ENCODE results near the gene KRTAP19-8. TPM values are rescaled to one million over a fixed set of nuclear protein-coding genes. Genes with fewer than 3 reads are reported as not detected.

Gene KRTAP19-8
- polyA plus RNA-seq, 2 of the 4 experiments (the other 2 are of a cell fraction), result not detected

GRCh38 chr21:31005019-31005418 lies 33.3 kb downstream of the KRTAP19-8 start:
- ChIA-PET POLR2A (no interaction called here), CTCF (no interaction called here)
- Histone ChIP-seq H3K4me2 (no peak overlapping the region), H3K27ac (no peak overlapping the region), H3K9me3 (no peaks in the 10 kb centered on the region), H3K4me3 (no peak overlapping the region), H3K4me1 (no peaks in the 10 kb centered on the region)
- no peak for FAIRE-seq
- WGBS (ENCODE audit: missing lambda C conversion rate), result 8% methylated on average over 5 of the region's 5 CpGs
- ATAC-seq, result no peak
- no peak for DNase-seq (ENCODE audit: low read depth in 1 of 2, low spot score in 1 of 2)
- no peak for TF ChIP-seq FOSL2 (IDR thresholded peaks at IDR 0.05)
- TF ChIP-seq FOSL2 (CRISPR knock-in tag; IDR thresholded peaks at IDR 0.05), result no peak
- no peak for TF ChIP-seq SREBF2 (IDR thresholded peaks at IDR 0.05)
- no peak for TF ChIP-seq EP300 (IDR thresholded peaks at IDR 0.05)
- TF ChIP-seq CEBPB (IDR thresholded peaks at IDR 0.05), result no peak
- TF ChIP-seq CBX8 (IDR thresholded peaks at IDR 0.05), result no peak
- no peak for TF ChIP-seq ZSCAN20 (CRISPR knock-in tag; IDR thresholded peaks at IDR 0.05)
- no peak for TF ChIP-seq RFX5 (IDR thresholded peaks at IDR 0.05)
- TF ChIP-seq CHD2 (IDR thresholded peaks at IDR 0.05; ENCODE audit: low read length, partially characterized antibody), result no peak

GRCh38 chr21:31003471-31003870 lies 34.8 kb downstream of the KRTAP19-8 start:
- DNase-seq (ENCODE audit: low read depth in 1 of 2, low spot score in 1 of 2) (no peak), FAIRE-seq (no peak), ATAC-seq (no peak)
- Histone ChIP-seq H3K4me2 (no peak overlapping the region), H3K9me3 (no peaks in the 10 kb centered on the region), H3K4me3 (no peak overlapping the region), H3K27ac (no peak overlapping the region), H3K4me1 (no peaks in the 10 kb centered on the region)
- WGBS (ENCODE audit: missing lambda C conversion rate), result 1% methylated on average over 10 of the region's 10 CpGs
- CTCF ChIA-PET, result interaction anchor here (0.9 kb wide), 1 partner anchor 84 kb away, joined by 3 read pairs; no protein-coding TSS in a partner anchor
- no peak for TF ChIP-seq ZC3H11A (IDR thresholded peaks at IDR 0.05)
- TF ChIP-seq FOXS1 (CRISPR knock-in tag; IDR thresholded peaks at IDR 0.05), result no peak
- no peak for TF ChIP-seq FOSB (CRISPR knock-in tag; IDR thresholded peaks at IDR 0.05)
- no peak for TF ChIP-seq TP53 (CRISPR knock-in tag; IDR thresholded peaks at IDR 0.05)
- TF ChIP-seq RAD21 (conservative IDR thresholded peaks at IDR 0.05 in 1 of 2, IDR thresholded peaks at IDR 0.05 in 1 of 2), result no peak
- no peak for TF ChIP-seq JUN (IDR thresholded peaks at IDR 0.05)
- POLR2A ChIA-PET, result no interaction called here

- Histone ChIP-seq H3K9me3 (no peaks in the 10 kb centered on the region), H3K4me1 (no peaks in the 10 kb centered on the region), H3K4me2 (no peak overlapping the region), H3K4me3 (no peak overlapping the region), H3K27ac (no peak overlapping the region)
- CTCF ChIA-PET, result interaction anchor here (0.6 kb wide), 1 partner anchor 452 kb away, joined by 5 read pairs; no protein-coding TSS in a partner anchor
- ATAC-seq, result no peak
- POLR2A ChIA-PET, result no interaction called here
- 3% methylated on average over 3 of the region's 3 CpGs for WGBS (ENCODE audit: missing lambda C conversion rate)
- FAIRE-seq, result no peak
- no peak for TF ChIP-seq ATOH8 (CRISPR knock-in tag; IDR thresholded peaks at IDR 0.05; ENCODE audit: low read depth)
- TF ChIP-seq ELK1 (IDR thresholded peaks at IDR 0.05; ENCODE audit: low read depth, low read length), result no peak
- no peak for TF ChIP-seq EHF (CRISPR knock-in tag; IDR thresholded peaks at IDR 0.05)
- TF ChIP-seq HOXA7 (CRISPR knock-in tag; IDR thresholded peaks at IDR 0.05), result no peak
- TF ChIP-seq KDM1A (IDR thresholded peaks at IDR 0.05; ENCODE audit: low read depth), result no peak
- no peak for TF ChIP-seq HEYL (CRISPR knock-in tag; IDR thresholded peaks at IDR 0.05)
- TF ChIP-seq FOSL2 (IDR thresholded peaks at IDR 0.05), result no peak
- TF ChIP-seq FOSL2 (CRISPR knock-in tag; IDR thresholded peaks at IDR 0.05), result no peak
- no peak for TF ChIP-seq TP53 (CRISPR knock-in tag; IDR thresholded peaks at IDR 0.05)
- TF ChIP-seq NFE2L2 (conservative IDR thresholded peaks at IDR 0.05; ENCODE audit: low read length), result no peak
- no peak for TF ChIP-seq MAX (IDR thresholded peaks at IDR 0.05)
- TF ChIP-seq CBX2 (IDR thresholded peaks at IDR 0.05; ENCODE audit: borderline replicate concordance, low read depth), result no peak
- no peak for TF ChIP-seq HOXB13 (CRISPR knock-in tag; IDR thresholded peaks at IDR 0.05; ENCODE audit: low read depth)
- no peak for TF ChIP-seq HES2 (IDR thresholded peaks at IDR 0.05)
- TF ChIP-seq PBX3 (IDR thresholded peaks at IDR 0.05), result no peak
- TF ChIP-seq HOXB5 (CRISPR knock-in tag; IDR thresholded peaks at IDR 0.05), result no peak
- TF ChIP-seq SREBF2 (IDR thresholded peaks at IDR 0.05), result no peak
- no peak for TF ChIP-seq PHF8 (IDR thresholded peaks at IDR 0.05; ENCODE audit: borderline replicate concordance, low read depth)
- TF ChIP-seq POLR2A (IDR thresholded peaks at IDR 0.05; ENCODE audit: low read length), result no peak
- DNase-seq (ENCODE audit: low read depth in 1 of 2, low spot score in 1 of 2), result no peak
These were observed 40.7 kb downstream of the KRTAP19-8 start for GRCh38 chr21:30997541-30997940.
